ENCODE measurements around the gene OLFML2B. TPM values are rescaled to one million over a fixed set of nuclear protein-coding genes. Genes with fewer than 3 reads are reported as not detected.

OLFML2B gene
- total RNA-seq, 1 donor from 2014 or later = 19.1 TPM

GRCh38 chr1:162042361-162042760 is 18.7 kb upstream of the OLFML2B start:
- intact Hi-C loops (cut with DNase I) = no loop called here

DNA sequence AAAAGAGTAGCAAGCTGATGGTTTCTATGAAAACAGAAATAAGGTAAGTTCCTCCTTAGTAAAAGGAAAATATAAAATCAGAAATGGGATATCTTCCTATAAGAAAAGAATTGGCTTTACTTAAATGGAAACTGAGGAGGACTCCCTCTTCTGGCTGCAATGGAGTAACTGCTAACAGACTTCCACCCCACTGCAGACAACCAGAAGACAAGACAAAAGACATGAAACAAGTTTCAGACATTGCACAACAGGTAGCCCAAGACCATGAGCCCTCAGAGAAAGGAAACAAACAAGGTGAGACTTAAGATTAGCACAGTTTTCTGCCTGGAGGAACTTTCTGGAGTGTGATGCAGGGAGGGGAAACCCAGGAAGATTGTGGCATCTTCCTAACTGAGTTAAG is 17.0 kb upstream of the OLFML2B start:
- H3K4me3 ChIP-seq = no peak overlapping the region
- H3K4me1 ChIP-seq = no peaks in the 10 kb centered on the region
- ATAC-seq (no peak), DNase-seq (no peak)
- intact Hi-C loops (cut with DNase I) = no loop called here
- peaks cover 5% of the 10 kb centered on the region for H3K27me3 ChIP-seq (ENCODE audit: low read depth)
- no peaks in the 10 kb centered on the region for H3K36me3 ChIP-seq
- no peak overlapping the region for H3K27ac ChIP-seq
- H3K9me3 ChIP-seq = no peaks in the 10 kb centered on the region
- TF ChIP-seq, protein P1, sequence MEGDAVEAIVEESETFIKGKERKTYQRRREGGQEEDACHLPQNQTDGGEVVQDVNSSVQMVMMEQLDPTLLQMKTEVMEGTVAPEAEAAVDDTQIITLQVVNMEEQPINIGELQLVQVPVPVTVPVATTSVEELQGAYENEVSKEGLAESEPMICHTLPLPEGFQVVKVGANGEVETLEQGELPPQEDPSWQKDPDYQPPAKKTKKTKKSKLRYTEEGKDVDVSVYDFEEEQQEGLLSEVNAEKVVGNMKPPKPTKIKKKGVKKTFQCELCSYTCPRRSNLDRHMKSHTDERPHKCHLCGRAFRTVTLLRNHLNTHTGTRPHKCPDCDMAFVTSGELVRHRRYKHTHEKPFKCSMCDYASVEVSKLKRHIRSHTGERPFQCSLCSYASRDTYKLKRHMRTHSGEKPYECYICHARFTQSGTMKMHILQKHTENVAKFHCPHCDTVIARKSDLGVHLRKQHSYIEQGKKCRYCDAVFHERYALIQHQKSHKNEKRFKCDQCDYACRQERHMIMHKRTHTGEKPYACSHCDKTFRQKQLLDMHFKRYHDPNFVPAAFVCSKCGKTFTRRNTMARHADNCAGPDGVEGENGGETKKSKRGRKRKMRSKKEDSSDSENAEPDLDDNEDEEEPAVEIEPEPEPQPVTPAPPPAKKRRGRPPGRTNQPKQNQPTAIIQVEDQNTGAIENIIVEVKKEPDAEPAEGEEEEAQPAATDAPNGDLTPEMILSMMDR (IDR thresholded peaks at IDR 0.05) = no peak

More at GRCh38 chr1:162042361-162042760, 18.7 kb upstream of the OLFML2B start:
- Histone ChIP-seq H3K4me1 (no peaks in the 10 kb centered on the region), H3K27me3 (ENCODE audit: low read depth) (no peaks in the 10 kb centered on the region), H3K27ac (no peak overlapping the region), H3K4me3 (no peak overlapping the region), H3K9me3 (no peaks in the 10 kb centered on the region), H3K36me3 (no peaks in the 10 kb centered on the region)
- no peak for DNase-seq
- ATAC-seq = no peak
- TF ChIP-seq, protein P1 (IDR thresholded peaks at IDR 0.05) = no peak

DNA sequence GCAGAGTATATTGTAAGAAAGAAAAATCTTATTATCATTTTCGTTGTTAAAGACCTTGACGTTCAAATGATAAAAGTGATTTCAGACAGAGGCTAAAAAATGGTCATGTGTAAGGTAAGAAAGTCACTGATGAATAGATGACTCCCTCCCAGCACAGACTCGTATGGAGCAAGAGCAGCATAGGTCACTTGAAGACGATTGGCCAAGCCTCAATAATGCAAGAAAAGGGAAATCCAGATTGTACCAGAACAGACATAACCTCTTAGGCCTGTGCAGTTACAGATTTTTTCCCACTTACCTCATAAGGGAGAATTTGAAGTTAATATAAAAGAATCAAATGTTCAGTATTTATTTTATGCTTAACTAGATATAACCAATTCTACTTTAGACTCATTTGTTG is 16.3 kb upstream of the OLFML2B start:
- Histone ChIP-seq H3K36me3 (no peaks in the 10 kb centered on the region), H3K27me3 (ENCODE audit: low read depth) (peaks cover 5% of the 10 kb centered on the region), H3K27ac (no peak overlapping the region), H3K4me1 (no peaks in the 10 kb centered on the region), H3K9me3 (no peaks in the 10 kb centered on the region), H3K4me3 (no peak overlapping the region)
- intact Hi-C loops (cut with DNase I) = no loop called here
- ATAC-seq (no peak), DNase-seq (no peak)
- TF ChIP-seq, protein P1 (IDR thresholded peaks at IDR 0.05) = no peak

GRCh38 chr1:162038624-162039023 is 15.0 kb upstream of the OLFML2B start:
- TF ChIP-seq, protein P1 (IDR thresholded peaks at IDR 0.05) = no peak
- Histone ChIP-seq H3K36me3 (no peaks in the 10 kb centered on the region), H3K4me1 (no peaks in the 10 kb centered on the region), H3K9me3 (no peaks in the 10 kb centered on the region), H3K4me3 (no peak overlapping the region), H3K27ac (no peak overlapping the region), H3K27me3 (ENCODE audit: low read depth) (peaks cover 5% of the 10 kb centered on the region)
- ATAC-seq = no peak
- intact Hi-C loops (cut with DNase I) = loop anchor here (5.0 kb wide), 1 partner anchor 246 kb away; no protein-coding TSS in a partner anchor
- DNase-seq = no peak

DNA sequence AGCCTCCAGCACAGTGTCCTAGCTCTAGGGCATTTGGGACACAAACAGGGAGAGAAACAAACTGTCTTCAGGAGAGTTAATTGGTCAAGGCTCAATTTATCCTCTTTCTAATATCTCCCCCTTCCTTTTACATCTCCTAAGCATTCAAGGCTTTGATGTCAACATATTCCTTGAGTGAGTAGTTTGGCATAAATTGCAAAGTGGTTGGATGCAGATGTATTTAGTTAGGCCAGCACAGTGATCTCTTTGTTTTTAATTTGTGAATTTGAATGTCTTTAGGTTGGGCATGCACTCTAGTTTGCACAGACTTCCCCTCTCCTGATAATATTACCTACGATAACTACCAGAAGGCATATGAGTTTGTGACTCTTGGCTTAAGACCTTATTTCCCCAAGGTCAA is 12.5 kb upstream of the OLFML2B start:
- TF ChIP-seq, protein P1 (IDR thresholded peaks at IDR 0.05) = no peak
- DNase-seq (no peak), ATAC-seq (no peak)
- Histone ChIP-seq H3K36me3 (no peaks in the 10 kb centered on the region), H3K4me1 (no peaks in the 10 kb centered on the region), H3K4me3 (no peak overlapping the region), H3K9me3 (no peaks in the 10 kb centered on the region), H3K27me3 (ENCODE audit: low read depth) (peaks cover 5% of the 10 kb centered on the region), H3K27ac (no peak overlapping the region)
- intact Hi-C loops (cut with DNase I) = loop anchor here (5.0 kb wide), 1 partner anchor 244 kb away; no protein-coding TSS in a partner anchor

All from lower lobe of right lung (tissue), 2 donors.